Measurements from ENCODE around the gene ACP1.
"Not testable (repeated sequence)": the region's sequence is repeated elsewhere in the genome, so short reads cannot be mapped to it uniquely, and the experiment has no call there.

Gene ACP1

GRCh38 chr2:314561-315336 is 50.0 kb downstream of the ACP1 start:
- DNase-seq = peak; percentile 28

- not testable (repeated sequence) for DNase-seq
These were observed 51.2 kb downstream of the ACP1 start for GRCh38 chr2:315925-316324.

GRCh38 chr2:316381-316780 is 51.6 kb downstream of the ACP1 start:
- no peak for DNase-seq

GRCh38 chr2:317501-318424 is 53.0 kb downstream of the ACP1 start:
- no peak for DNase-seq

- DNase-seq = no peak
These were observed 54.4 kb downstream of the ACP1 start for GRCh38 chr2:319059-319600.

- no peak for DNase-seq
These were observed 55.8 kb downstream of the ACP1 start for GRCh38 chr2:320561-320960.

GRCh38 chr2:322326-322725 is 57.6 kb downstream of the ACP1 start:
- DNase-seq = no peak

- no peak for DNase-seq
These were observed 58.3 kb downstream of the ACP1 start for GRCh38 chr2:323035-323434.

Measured in DMS53 (cell line).